GM19468 (cell line): ENCODE data around the gene FOSL2.

Experiments
- ATAC-seq: cut with Tn5 transposase; IDR thresholded peaks from one replicate; pipeline ENCODE4 v1.9.1; 2021; ENCODE audit warnings: mild to moderate bottlenecking, moderate library complexity, moderate number of reproducible peaks; ENCODE audit not compliant: unreplicated experiment; ENCODE audit errors: extremely low read depth

FOSL2 gene

DNA sequence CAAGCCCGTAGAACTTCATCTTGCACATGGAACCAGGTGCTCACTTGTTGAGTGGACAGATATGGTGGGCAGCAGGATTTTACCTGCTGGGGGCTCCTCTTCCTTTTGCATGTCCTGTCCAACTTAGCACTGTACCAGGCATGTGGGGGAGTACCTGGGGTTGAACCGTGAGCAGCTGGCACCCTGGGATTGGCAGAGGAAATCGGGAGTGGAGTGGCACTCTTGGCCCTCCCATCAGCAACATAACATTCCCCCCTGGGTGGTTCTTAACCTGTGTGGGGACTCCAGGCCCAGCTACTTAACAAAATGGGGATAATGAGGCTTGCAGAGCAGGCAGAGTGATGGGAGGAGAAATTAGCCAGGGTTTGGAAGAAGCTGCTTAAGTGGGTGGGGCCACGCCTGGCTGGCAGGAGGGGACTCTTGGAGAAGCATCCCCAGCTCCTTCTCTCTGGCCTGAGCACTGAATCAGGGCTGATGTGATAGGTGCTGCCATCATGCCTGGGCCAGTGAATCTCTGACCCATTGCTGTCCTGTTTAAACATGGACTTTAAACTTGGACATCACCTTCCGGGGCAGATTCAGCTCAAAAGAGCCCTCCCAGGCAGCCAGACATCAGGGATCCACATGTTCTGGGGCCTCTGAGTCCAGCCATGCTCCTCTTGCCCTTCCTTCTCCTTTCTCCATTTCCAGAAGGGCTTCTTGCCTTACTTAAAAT lies 15.5 kb downstream of the FOSL2 start:
- no peak for ATAC-seq

DNA sequence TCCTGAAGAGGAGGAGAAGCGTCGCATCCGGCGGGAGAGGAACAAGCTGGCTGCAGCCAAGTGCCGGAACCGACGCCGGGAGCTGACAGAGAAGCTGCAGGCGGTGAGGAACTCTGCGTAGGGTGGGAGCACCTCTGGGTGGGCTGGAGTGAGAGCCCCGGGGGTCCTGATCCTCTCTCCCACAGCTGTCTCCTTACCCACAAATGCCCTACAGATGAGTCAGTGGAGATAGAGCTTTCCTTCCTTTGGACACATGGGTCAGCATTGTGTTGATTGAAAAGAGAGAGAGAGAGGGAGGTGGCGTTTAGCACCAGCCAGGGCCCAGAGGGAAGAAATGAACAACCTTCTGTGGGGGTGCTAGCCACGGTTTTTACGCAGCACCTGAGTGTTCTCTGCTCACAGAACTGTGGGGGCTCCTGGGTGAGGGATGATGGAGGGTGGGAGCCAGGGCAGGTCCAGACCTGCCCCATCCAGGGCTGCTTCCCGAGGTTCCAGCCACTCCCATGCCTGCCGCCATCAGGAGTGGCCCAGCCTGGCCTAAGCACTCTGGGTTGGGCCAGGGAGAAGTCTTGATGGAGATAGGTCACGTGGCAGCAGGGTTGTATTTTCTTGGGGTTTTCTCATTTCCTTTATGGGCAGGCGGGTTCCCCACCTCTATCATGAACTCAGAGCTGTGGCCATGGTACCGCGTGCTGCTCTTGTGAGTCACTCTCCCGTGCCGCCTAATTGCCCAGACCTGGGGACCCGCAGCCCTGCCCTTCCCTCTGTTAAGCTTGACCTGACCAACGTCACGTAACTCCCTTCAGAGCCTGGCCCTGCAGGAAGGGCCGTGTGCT lies 16.3 kb downstream of the FOSL2 start:
- no peak for ATAC-seq

DNA sequence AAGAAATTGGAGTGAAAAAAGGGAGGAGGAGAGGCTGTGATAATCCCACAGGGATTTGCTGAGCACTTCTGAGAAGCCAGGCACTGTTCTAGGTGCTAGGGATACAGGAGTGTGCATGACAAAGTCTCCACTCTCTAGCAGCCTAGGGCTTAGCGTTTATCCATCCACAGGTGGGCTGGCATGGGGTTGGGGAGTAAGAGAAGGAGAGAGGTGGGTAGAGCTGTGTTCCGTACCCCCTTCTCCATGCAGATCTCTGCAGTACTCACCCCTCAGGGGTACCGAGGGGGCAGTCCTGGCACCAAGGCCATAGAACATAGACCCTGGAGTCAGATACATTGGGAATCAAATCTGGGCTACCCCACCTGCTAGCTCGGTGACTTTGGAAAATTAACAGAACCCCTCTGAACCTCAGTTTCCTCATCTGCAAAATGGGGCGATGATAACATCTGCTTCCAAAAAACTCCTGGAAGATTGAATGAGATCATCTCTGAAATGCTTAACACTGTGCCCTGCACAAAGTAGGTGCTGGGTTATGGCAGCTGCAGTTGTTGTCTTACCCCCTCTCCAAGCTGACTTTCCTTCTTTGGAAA lies 18.6 kb downstream of the FOSL2 start:
- no peak for ATAC-seq

DNA sequence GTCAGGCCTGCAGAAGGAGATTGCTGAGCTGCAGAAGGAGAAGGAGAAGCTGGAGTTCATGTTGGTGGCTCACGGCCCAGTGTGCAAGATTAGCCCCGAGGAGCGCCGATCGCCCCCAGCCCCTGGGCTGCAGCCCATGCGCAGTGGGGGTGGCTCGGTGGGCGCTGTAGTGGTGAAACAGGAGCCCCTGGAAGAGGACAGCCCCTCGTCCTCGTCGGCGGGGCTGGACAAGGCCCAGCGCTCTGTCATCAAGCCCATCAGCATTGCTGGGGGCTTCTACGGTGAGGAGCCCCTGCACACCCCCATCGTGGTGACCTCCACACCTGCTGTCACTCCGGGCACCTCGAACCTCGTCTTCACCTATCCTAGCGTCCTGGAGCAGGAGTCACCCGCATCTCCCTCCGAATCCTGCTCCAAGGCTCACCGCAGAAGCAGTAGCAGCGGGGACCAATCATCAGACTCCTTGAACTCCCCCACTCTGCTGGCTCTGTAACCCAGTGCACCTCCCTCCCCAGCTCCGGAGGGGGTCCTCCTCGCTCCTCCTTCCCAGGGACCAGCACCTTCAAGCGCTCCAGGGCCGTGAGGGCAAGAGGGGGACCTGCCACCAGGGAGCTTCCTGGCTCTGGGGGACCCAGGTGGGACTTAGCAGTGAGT lies 19.4 kb downstream of the FOSL2 start:
- ATAC-seq = no peak

DNA sequence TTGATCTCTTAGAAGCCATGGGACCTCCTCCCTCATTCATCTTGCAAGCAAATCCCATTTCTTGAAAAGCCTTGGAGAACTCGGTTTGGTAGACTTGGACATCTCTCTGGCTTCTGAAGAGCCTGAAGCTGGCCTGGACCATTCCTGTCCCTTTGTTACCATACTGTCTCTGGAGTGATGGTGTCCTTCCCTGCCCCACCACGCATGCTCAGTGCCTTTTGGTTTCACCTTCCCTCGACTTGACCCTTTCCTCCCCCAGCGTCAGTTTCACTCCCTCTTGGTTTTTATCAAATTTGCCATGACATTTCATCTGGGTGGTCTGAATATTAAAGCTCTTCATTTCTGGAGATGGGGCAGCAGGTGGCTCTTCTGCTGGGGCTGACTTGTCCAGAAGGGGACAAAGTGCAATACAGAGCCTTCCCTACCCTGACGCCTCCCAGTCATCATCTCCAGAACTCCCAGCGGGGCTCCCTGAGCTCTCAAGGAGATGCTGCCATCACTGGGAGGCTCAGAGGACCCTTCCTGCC lies 20.0 kb downstream of the FOSL2 start:
- no peak for ATAC-seq

DNA sequence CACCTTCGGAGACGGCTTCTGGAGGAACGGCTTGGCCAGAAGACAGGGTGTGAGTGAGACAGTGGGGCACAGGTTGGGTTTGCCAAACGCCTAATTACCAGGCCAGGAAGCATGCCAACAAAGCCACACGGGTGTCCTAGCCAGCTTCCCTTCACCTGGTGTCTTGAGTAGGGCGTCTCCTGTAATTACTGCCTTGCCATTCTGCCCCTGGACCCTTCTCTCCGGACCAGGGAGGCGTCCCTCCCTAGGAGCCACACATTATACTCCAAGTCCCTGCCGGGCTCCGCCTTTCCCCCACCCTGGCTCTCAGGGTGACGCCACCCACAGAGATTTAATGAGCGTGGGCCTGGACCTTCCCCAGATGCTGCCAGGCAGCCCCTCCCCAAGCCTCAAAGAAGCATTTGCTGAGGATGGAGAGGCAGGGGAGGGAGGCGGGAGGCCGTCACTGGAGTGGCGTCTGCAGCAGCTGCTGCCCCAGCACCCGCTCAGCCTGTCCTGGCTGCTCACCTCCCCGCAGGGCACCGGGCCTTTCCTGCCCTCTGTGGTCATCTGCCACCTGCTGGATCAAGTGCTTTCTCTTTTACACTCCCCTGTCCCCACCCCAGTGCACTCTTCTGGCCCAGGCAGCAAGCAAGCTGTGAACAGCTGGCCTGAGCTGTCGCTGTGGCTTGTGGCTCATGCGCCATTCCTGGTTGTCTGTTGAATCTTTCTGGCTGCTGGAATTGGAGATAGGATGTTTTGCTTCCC lies 20.7 kb downstream of the FOSL2 start:
- no peak for ATAC-seq

DNA sequence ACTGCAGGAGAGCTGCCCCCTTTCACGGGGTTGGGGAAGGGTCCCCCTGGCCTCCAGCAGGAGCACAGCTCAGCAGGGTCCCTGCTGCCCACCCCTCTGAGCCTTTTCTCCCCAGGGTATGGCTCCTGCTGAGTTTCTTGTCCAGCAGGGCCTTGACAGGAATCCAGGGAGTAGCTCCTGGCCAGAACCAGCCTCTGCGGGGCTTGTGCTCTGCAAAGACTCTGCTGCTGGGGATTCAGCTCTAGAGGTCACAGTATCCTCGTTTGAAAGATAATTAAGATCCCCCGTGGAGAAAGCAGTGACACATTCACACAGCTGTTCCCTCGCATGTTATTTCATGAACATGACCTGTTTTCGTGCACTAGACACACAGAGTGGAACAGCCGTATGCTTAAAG lies 21.2 kb downstream of the FOSL2 start:
- no peak for ATAC-seq

DNA sequence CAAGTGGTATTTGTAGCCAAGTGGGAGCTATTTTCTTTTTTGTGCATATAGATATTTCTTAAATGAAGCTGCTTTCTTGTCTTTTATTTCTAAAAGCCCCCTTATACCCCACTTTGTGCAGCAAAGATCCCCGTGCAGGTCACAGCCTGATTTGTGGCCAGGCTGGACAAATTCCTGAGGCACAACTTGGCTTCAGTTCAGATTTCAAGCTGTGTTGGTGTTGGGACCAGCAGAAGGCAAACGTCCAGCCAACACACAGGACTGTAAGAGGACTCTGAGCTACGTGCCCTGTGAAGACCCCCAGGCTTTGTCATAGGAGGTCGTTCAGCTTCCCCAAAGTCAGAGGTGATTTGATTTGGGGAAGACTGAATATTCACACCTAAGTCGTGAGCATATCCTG lies 21.9 kb downstream of the FOSL2 start:
- no peak for ATAC-seq

DNA sequence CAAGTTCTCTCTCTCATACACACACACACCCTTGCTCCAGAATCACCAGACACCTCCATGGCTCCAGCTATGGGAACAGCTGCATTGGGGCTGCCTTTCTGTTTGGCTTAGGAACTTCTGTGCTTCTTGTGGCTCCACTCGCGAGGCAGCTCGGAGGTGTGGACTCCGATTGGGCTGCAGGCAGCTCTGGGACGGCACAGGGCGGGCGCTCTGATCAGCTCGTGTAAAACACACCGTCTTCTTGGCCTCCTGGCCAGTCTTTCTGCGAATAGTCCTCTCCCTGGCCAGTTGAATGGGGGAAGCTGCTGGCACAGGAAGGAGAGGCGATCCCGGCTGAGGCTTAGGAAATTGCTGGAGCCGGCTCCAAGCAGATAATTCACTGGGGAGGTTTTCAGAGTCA lies 22.4 kb downstream of the FOSL2 start:
- no peak for ATAC-seq

DNA sequence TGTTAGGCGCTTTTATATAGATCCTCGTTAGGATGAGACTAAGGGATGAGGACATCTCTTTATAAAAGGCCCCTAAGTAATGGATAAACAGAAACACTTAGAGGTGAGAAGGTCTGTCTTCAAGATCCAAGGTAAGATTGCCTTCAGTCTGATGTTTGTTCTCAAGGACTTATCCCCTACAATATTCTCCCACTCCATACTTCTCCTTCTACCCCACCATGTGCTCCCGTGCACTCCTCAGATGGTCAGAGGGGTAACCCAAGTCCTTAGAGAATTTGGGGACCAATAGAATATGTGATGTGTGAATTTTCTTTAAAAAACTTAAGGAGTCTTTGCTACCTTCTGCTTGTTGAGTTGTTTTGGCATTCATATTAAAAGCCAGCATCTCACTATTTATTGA lies 23.1 kb downstream of the FOSL2 start:
- no peak for ATAC-seq

DNA sequence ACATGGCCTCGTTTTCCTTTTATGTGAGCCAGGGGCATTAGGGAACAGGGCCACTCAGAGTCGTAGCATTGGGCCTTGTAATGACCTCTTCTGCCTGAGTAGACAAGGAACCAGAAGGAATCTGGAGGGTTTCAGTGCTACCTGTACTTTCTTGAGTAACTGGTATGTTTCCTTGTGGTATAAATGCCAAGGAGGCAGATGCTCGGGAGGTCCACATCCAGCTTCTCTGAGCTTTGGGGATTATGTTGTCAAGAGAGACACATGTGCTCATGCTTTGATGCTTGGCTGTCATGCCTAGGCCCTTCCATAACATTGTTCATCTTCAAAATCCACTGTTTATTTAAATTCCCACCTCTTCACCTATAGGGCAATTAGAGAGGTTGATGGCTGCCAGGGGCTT lies 26.3 kb downstream of the FOSL2 start:
- no peak for ATAC-seq

DNA sequence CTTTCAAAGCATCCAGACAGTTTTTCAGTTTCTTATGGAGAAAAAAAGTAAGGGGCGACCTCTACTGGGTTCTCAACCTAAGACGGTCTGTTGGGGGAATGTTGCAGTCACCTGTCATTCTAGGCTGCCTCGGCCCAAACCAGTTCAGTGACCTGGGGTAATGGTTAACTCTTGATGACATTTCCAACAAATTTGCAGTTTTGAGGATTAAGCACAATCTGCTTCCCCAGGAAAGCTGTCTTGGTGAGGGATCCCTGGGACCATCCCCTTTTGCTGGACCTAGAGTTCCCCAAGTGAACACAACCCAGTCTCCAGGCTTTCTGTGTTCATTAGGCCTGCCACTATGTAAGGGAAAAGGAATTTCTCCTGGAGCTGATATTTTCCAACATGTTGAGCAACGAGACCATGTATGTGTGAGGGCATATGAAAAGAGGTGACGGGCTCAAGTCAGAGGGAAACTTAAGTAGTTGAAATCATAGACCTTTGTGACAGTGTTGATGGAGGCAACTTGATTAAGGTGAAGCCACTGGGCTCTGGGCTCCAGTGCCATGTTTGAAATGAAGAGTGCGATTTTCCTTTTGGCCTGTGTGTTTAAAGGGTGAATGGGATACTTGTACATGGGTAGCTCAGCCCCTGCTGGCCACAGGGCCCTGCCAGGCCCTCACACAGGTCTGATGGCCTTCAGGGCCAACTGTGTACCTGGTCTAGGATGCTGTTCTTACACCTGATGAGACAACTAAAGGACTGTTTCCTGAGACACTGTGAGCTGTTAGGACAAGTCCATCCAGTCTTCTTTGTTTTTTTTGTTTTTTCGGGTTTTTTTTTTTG lies 27.0 kb downstream of the FOSL2 start:
- ATAC-seq = no peak

DNA sequence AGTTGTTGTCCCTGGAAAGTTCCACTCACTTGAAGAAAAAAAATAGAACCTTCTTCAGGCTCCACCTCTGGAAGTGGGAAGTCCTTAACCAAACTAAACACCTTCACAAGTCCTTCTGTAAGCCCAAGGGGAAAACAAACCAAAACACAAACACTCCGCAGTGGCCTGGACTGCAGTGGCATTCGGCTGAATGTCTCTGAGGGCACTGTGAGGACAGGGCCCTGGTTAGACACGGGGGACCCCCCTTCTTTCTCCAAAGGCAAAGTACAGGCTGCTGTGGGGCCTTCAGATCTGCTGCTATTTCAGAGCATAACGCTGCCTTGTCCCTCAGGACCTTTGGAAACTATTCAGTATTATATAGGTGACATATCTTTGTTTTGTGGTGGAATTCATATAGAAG lies 28.1 kb downstream of the FOSL2 start:
- no peak for ATAC-seq

DNA sequence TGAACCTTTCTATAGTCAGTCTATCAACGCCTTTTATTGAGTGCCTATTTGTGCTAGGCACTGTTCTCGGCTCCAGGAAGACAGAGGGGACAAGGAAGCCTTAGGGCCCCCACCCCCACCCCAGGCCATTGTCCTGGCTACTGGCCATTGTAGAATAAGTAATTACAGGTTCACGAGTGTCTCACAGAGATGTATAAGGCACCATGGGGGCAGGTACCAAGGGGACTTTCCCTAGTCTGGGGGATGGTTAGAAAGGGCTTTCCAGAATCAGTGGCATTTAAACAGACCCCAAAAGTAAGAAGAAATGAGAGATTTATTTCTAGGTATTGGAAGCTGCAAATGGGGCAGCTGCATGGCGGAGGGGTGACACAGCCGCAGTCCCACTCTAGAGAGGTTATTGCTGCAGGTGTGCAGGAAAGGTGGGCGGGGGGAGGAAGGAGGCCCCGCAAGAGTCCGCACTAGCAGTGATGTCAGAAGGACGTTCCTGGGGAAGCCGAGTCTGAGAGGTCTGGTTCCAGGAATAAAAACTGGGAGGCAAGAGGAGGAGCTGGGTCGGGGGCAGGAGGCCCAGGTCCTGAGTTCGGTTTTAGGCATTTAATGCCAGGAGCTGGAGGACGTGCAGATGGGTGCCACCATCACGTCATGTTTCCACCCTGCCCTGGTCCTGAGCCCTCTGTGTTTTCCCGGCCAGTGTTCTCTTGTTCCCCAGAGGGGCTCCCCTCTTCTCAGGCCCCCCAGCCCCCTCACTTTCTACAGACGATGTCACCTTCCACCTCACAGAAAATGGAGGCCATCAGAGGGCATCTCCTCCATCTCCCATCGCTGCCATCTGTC lies 30.5 kb downstream of the FOSL2 start:
- no peak for ATAC-seq

DNA sequence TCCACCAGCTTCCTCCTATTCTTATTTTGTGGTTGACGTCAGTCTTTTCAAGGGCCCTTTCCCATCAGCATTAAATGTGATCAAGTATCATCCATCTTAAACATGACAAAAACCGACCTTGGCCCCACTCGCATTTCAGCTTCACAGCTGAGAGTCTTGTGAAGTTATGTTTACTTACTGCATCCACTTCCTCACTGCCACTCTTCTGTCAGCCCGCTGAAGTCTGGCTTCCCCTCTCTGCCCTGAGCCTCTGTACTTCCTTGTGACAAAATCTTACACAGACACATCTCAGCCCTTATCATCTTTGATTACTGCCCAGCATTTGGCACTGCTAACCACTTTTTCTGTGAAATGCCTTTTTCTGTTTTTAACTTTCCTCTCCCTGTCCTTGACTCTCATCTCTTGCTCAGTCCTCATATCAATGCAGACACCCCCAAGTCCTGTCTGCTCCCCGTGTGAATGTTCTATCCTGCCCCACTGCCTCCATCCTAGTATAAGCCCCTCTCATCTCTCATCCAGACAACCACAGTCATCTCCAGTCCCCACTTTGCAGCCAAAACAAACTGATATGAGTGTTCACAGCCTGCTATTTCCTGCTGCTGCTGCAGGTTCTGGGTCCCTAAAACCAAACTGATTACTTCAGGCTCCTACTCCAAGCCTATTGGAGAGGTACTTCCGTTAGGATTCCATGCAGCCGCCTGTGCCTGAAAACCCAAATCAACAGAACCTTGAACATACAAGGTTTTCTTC lies 31.4 kb downstream of the FOSL2 start:
- ATAC-seq = no peak

DNA sequence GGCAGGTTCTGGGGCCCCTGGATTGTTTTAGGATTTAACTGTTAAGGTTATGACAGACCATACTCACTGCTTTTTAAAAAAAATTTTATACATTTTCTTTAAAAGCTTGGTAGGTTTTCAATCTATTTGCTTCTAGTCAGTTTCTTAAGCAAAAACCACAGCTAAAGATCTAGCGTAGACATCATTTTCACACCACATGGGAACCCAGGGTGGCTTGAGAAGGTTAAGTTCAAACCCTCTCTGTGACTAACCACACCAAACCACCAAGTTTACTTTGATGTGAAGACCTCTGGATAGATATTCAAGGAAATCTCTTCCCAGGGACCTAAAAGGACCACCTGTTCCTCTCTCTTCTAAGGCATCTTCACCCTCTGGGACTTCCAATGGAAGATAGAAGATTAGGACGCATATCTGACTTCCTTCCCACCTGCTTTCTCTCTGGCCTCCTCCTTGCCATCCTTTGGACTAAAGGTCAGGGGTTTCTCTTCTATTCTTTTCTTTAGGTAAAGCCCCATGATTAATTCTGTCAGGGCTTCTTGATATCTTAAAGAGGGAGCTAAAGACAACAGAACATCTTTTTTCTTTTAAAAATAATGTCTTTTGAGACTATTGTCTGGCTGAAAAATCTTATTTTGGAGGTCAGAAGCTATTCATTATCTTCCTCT lies 32.3 kb downstream of the FOSL2 start:
- no peak for ATAC-seq

DNA sequence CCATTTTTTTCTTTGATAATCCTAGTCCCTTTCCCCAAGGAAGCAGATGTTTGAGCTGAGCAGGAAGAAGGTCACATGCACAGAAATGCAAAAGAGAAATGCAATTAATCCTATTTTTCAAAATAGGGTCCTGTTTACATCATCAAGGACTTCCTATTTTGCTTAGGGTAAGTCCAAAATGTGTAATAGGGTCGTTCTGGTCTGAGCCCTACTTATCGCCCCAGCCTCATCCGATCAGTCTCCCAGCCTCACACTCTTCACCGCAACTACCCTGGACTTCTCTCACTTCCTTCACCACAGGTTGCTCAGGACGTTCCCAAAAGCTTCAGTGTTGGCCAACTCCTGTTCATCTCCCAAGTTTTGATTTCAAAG lies 32.8 kb downstream of the FOSL2 start:
- ATAC-seq = no peak
